GM21423 (cell line): ENCODE measurements around the gene RAPGEF3.

Experiments used
- ATAC-seq: cut with Tn5 transposase; IDR thresholded peaks from one replicate; pipeline ENCODE4 v1.9.1; 2021; ENCODE audit warnings: mild to moderate bottlenecking, moderate library complexity; ENCODE audit not compliant: unreplicated experiment

The RAPGEF3 gene

GRCh38 chr12:47757840-47758583 is 668 bp downstream of the RAPGEF3 start:
- no peak for ATAC-seq

DNA sequence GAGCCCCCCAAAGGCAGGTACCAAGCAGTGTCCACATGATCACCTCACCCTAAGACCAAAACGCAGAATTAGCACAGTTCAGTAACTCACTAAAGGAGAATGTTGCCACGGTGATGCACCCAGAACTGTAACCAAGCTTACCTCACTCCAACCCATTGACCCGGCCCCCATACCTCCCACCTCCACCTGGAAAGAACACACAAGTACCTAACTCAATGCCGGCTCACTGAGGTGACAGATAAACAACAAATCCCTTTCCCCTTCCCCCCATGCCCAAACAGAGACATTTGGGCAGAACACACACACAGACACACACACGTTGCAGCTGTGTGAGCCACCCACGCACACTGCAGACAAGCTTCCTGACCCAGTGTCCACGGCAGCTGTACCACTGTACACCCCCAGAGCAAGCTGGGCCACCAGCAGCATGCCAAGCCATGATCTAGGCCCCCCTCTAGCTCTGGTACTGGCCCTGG is 1.3 kb downstream of the RAPGEF3 start:
- ATAC-seq, result no peak

DNA sequence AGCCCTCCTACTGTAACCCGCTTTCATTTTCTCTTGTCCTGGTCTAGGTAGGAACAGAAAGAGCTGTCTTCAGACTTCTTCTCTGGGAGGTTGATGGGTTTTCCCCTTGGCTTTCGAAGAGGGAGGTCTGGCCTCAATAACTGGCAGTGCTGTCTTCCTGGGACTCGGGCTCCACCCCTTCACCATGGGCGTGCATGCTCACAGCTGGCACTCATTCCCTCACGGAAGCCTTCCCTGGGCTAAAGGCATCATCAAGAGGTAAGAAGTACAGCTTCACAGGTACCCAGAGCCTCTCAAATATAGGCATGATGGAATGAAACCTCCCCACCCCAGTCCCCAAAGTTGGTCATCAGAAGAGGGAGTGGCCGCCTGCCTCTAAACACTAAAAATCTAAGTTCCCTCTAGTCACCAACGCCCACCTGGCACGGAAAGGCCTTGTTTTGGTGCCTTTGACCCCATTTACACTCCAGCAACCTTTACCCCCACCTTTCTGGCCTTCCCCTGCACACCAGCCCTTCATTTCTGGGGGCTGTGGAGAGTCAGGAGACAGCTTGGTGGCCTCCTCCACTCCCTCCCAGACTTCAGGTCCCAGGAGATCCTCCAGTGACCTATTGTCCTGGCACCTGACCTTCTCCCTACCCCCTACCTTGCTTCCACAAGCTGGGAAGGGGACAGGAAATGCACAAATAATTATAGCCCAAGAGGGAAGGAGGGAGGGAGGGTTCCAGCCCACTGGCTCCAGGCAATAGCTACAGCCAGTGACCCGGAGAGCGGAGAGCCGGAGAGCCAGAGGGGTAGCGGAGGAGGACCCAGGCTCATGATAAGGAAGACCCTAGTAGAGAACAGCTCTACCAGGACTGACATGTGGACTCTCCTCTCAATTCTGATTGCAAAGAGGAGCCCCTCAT is 2.8 kb downstream of the RAPGEF3 start:
- ATAC-seq, result peak; percentile 58

DNA sequence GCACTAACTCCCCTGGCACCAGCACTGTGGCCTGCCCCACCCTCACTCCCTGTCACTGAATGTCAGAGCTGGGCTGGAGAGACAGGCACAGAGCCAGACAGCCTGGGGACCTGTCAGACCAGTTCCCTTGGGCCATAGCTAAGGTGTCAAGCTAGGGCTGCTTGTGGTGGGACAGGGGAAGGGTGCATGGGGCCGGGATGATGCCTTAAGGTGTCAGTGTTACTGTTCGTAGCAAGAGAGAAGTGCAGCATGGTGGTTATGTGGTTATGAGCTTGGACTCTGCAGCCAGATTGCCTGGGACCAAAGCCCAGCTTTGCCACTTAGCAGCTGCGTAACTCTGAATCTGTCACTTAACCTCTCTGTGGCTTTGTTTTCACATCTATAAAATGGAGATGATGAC is 3.8 kb downstream of the RAPGEF3 start:
- ATAC-seq, result no peak

- ATAC-seq, result no peak
Observed at GRCh38 chr12:47754126-47754525, 4.6 kb downstream of the RAPGEF3 start.

DNA sequence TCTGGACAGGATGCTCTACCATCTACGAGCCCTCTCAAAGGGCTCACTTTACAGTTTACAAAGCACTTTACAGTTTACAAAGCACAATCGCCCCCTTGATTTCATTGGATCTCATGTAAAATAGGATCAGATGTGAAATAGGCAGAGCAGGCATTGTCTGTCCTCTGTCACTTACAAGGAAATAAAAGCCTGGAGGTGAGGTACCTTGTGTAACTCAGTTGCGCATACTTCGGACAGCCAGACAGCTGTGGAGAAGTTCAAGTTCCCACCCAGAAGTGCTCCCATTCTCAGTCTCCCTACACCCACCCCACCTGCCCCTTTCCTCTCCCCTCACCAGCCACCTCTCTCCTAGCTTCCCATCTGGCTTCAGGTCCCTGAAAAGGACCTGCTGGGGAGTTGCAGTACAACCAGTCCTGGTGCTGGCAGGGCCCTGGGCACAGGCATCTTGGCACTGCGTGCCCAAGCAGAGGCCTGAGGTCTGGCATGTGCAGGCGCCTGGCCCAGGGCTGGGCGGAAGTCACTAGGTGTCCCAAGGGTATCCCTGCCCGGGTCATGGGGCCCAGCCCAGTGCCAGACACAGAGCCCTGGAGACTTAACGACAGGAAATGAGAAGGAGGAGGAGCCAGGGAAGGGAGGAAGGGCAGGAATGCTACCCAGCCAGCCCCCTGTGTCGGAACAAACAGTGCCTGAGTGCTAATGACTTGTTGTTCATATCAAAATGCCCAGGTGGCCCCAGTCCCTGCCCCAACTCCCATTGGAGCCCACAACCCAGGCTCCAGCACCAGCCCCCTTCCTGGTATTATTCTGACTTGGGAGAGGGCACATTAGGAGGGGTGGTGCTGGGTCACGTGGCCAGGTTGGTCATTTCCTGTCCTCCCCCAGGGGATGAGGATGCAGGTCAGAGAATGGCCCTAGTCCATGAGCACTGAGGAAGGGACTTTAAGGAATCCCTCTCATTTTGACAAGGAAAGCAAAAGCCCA is 5.4 kb downstream of the RAPGEF3 start:
- ATAC-seq, result no peak

GRCh38 chr12:47752552-47752951 is 6.1 kb downstream of the RAPGEF3 start:
- no peak for ATAC-seq

- no peak for ATAC-seq
Observed at GRCh38 chr12:47752121-47752520, 6.6 kb downstream of the RAPGEF3 start.

- ATAC-seq, result no peak
Observed at GRCh38 chr12:47751561-47751960, 7.1 kb downstream of the RAPGEF3 start.

DNA sequence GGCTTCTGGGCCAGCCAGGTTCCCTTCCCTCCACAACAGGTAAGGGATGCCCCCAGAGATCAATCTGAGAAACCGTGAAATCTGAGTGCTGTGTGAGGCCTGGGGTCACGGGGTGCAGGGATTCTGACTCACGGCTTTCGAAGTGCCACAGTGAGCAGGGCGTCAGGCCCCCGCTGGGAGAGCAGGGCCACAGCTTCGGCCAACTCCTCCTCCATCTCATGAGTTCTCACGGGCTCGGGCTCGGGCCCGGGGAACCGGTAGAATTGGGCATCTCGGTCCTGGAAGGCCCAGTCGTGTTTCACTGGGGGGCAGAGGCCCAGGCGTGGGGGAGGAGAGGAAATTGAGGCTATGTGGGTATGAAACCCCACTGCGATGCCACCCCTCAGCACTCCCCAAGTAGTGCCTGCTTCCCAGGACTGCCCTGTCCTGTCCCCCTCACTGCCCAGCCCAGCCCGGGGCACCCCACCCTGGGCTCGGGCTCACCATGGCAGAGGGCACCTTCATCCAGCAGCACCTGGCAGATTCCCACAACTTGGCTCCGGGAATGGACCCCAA is 7.7 kb downstream of the RAPGEF3 start:
- ATAC-seq, result no peak

GRCh38 chr12:47750229-47750798 is 8.4 kb downstream of the RAPGEF3 start:
- ATAC-seq, result no peak

- ATAC-seq, result no peak
Observed at GRCh38 chr12:47748899-47749298, 9.8 kb downstream of the RAPGEF3 start.

GRCh38 chr12:47748507-47748828 is 10.2 kb downstream of the RAPGEF3 start:
- ATAC-seq, result no peak

DNA sequence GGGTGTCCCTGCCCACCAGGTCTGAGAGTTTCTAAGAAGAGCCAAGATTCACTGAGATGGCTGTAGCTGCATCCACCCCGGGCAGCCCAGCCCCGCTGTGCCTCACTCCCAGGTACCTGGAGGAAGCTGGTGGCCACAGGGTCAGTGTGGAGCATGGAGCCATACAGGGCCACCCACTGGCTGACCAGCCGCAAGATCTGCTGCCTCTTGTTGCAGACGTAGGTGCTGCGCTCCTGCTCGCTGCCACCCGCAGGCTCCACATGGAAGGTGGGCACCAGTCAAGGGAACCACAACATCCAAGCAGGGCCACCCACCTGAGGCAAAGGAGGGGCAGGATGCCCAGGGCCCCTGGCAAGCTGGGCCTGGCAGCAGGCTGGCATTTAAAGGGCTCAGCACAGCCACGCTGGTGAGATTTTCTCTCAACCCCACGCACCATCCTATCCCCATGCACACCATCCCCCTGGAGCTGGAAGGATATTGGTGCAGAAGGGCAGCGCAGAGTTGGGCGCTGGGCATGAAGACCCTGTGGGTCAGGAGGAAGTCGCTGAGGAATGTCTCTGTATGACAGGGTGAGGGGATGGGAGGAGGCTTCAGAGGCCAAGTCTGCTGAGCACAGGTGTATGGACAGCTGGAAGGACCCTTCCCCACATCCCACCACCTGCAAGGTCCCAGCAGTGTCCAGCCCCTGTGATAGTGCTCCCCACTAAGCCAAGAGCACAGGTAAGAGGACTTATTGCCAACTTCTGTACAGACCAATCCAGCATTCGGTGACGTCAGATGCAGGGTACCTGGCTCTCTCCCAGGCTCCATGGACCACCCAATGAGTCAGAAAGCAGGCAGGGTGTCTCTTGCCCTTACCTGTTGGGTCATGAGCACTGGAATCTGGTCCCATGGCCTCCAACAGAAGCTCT is 10.8 kb downstream of the RAPGEF3 start:
- ATAC-seq, result no peak

DNA sequence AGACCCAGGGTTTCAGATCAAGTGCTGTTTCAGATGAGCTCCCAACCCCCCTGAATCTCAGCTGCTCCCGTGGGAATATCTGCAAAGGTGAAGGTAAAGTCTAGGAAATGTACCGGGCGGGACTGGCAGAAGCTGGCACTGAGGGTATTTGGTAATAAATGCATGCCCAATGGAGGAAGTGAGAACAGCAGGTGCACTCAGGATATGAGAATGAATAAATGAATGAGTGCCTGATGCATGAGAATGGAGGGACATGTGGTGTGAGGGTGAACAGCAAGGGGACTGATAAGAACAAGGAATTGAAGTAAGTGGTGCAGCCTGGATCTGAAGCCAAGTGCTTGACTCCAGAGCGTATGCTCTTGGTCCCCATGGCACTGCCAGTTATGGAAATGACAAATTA is 11.6 kb downstream of the RAPGEF3 start:
- no peak for ATAC-seq

DNA sequence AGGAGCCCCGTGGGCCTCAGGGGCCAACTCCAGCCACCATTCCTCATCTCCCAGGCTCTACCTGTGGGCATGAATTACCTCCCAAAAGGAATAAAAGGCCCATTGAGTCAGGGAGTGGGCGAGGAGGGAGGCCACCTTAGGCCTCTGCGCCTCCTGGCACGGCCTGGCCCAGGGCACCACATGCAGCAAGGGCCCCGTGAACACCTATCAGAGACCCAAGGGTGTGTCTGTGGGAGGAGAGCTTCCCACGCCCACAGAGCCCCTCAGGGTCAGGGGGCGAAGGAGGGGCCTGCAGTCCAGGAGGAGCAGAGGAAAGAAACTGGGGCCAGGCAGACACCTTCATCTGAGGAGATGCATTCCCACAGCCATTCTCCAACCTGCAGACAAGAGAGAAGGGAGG is 12.2 kb downstream of the RAPGEF3 start:
- no peak for ATAC-seq

- no peak for ATAC-seq
Observed at GRCh38 chr12:47746073-47746472, 12.6 kb downstream of the RAPGEF3 start.

- ATAC-seq, result no peak
Observed at GRCh38 chr12:47745485-47746041, 13.1 kb downstream of the RAPGEF3 start.
